Hepatocyte (in vitro differentiated cells): ENCODE results near the gene C2CD3. TPM values are rescaled to one million over a fixed set of nuclear protein-coding genes. Genes with fewer than 3 reads are reported as not detected.

Source experiments
- DNase-seq: peaks from one replicate; pipeline ENCODE4 v3.0.0-alpha.2; 2016; ENCODE audit warnings: low spot score
- H2AFZ ChIP-seq: fragments of 200-600 bp; sonication (generic); 2 replicates; pipeline ENCODE4 v1.6.0; 2016; ENCODE audit warnings: antibody characterized with exemption, mild to moderate bottlenecking
- H3K27ac ChIP-seq: fragments of 200-600 bp; sonication (generic); 2 replicates; pipeline ENCODE4 v1.5.1; 2016; ENCODE audit warnings: mild to moderate bottlenecking
- H3K27me3 ChIP-seq: fragments of 200-600 bp; sonication (generic); 2 replicates; pipeline ENCODE4 v1.6.1; 2016
- H3K36me3 ChIP-seq: fragments of 200-600 bp; sonication (generic); replicated peaks from 2 replicates; pipeline ENCODE4 v1.5.1; 2016; ENCODE audit warnings: low read depth; ENCODE audit not compliant: insufficient read depth
- H3K4me1 ChIP-seq: fragments of 200-600 bp; sonication (generic); 2 replicates; pipeline ENCODE4 v1.5.1; 2016; ENCODE audit warnings: mild to moderate bottlenecking, moderate library complexity; ENCODE audit not compliant: insufficient read depth
- H3K4me2 ChIP-seq: fragments of 200-600 bp; sonication (generic); 2 replicates; pipeline ENCODE4 v1.6.0; 2016
- H3K4me3 ChIP-seq: fragments of 200-600 bp; sonication (generic); 2 replicates; pipeline ENCODE4 v1.5.1; 2016; ENCODE audit warnings: mild to moderate bottlenecking
- H3K79me2 ChIP-seq: fragments of 200-600 bp; sonication (generic); 2 replicates; pipeline ENCODE4 v1.6.0; 2017; ENCODE audit warnings: mild to moderate bottlenecking
- H3K9me2 ChIP-seq: fragments of 200-600 bp; sonication (generic); replicated peaks from 2 replicates; pipeline ENCODE4 v1.6.0; 2017; ENCODE audit warnings: mild to moderate bottlenecking; ENCODE audit not compliant: insufficient read depth
- H3K9me3 ChIP-seq: fragments of 200-600 bp; sonication (generic); 2 replicates; pipeline ENCODE4 v1.5.1; 2016; ENCODE audit warnings: low read depth, mild to moderate bottlenecking
- H4K20me1 ChIP-seq: fragments of 200-600 bp; sonication (generic); 2 replicates; pipeline ENCODE4 v1.6.0; 2016; ENCODE audit warnings: mild to moderate bottlenecking; ENCODE audit not compliant: insufficient read depth, poor library complexity, severe bottlenecking
- CTCF ChIP-seq: fragments of 200-600 bp; sonication (generic); IDR thresholded peaks from 2 replicates; pipeline ENCODE4 v1.5.1; 2016; ENCODE audit warnings: antibody characterized with exemption, mild to moderate bottlenecking; ENCODE audit not compliant: poor library complexity
- EZH2 ChIP-seq: fragments of 200-600 bp; sonication (generic); IDR thresholded peaks from 2 replicates; pipeline ENCODE4 v1.6.1; 2016; ENCODE audit warnings: antibody characterized with exemption, mild to moderate bottlenecking, borderline replicate concordance
- EZH2phosphoT487 ChIP-seq: fragments of 200-600 bp; sonication (generic); IDR thresholded peaks from one replicate; pipeline ENCODE4 v1.6.1; 2018; ENCODE audit warnings: antibody characterized with exemption, mild to moderate bottlenecking, low read depth, moderate library complexity; ENCODE audit not compliant: unreplicated experiment, severe bottlenecking
- WGBS: methylation state at CpG from one replicate; pipeline ENCODE4 v1.1.6; 2016; ENCODE audit warnings: low lambda C conversion rate; ENCODE audit errors: missing lambda C conversion rate; 5-methylcytosine and 5-hydroxymethylcytosine counted together
- polyA plus RNA-seq: library from polyadenylated mRNA; unstranded; fragments of >200 nt; fragmentation: Nextera tagmentation; extraction: Ambion mirVana; gene quantifications from 2 replicates; pipeline ENCODE4 v1.2.1, GENCODE V29; 2016
- total RNA-seq: library from RNA; depleted of rRNA; stranded (reverse); fragments of >200 nt; gene quantifications from 2 replicates; pipeline ENCODE4 v1.2.3, GENCODE V29; 2014

Gene C2CD3
- total and polyA plus RNA-seq, 2 experiments from 2014 or later, result 9.8 to 16.3 TPM

DNA sequence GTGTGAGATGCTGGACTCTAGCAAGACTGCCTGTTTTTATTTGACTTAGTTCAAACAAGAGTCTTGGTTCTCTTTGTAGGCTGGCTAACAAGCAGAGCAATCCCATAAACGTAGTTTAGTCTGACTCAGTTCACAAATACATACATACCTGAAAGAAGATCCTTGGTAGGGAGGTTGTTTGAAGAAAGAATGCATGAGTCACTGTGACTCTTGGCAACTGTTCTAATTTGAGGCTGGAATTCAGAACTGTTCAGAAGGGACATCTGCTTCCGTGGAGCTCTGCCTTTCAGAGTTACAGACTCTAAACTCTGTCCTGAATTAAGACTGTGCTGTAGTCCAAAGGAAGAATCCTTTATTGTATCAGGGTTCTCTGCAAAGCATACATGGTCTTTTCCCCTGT lies 32.2 kb downstream of the C2CD3 start:
- WGBS, result 6% methylated on average over 2 of the region's 2 CpGs
- Histone ChIP-seq H3K27ac (peak overlapping the region; percentile 86), H3K27me3 (no peaks in the 10 kb centered on the region), H4K20me1 (no peaks in the 10 kb centered on the region), H3K4me1 (peaks cover 24% of the 10 kb centered on the region), H3K36me3 (no peaks in the 10 kb centered on the region), H3K79me2 (peaks cover 5% of the 10 kb centered on the region), H2AFZ (no peak overlapping the region), H3K4me2 (peak overlapping the region; percentile 36), H3K9me2 (no peaks in the 10 kb centered on the region), H3K4me3 (no peak overlapping the region), H3K9me3 (no peaks in the 10 kb centered on the region)
- peak; percentile 76 for DNase-seq
- TF ChIP-seq CTCF, result no peak
- no peak for TF ChIP-seq EZH2phosphoT487

DNA sequence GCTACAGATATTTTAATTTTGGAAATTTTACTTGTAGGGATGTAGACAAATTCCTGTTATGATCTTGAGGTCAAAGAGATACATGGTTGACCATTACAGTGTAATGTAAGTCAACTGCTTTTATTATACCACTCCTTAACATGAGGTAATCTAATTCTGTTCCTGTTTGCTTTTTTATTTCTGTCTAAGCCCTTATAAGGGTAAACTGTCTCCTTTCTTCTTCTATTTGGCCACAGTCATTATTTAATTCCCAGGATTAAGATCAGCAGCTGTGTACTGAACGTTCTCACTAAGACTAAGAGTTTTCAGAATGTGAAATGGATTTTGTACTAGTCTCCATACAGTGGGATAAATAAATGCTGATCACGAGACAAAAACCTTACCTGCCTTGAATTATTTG lies 32.8 kb downstream of the C2CD3 start:
- Histone ChIP-seq H3K9me3 (no peaks in the 10 kb centered on the region), H3K27me3 (no peaks in the 10 kb centered on the region), H3K27ac (peak overlapping the region; percentile 86), H3K4me1 (peaks cover 24% of the 10 kb centered on the region), H3K4me2 (peak overlapping the region; percentile 31), H3K9me2 (no peaks in the 10 kb centered on the region), H2AFZ (no peak overlapping the region), H3K79me2 (peaks cover 5% of the 10 kb centered on the region), H4K20me1 (no peaks in the 10 kb centered on the region), H3K36me3 (no peaks in the 10 kb centered on the region), H3K4me3 (no peak overlapping the region)
- no peak for TF ChIP-seq EZH2
- TF ChIP-seq CTCF, result no peak
- no peak for TF ChIP-seq EZH2phosphoT487
- DNase-seq, result no peak
- 50% methylated on average over 2 of the region's 2 CpGs for WGBS

GRCh38 chr11:74135127-74135840 lies 35.5 kb downstream of the C2CD3 start:
- Histone ChIP-seq H4K20me1 (no peaks in the 10 kb centered on the region), H3K4me2 (no peak overlapping the region), H3K4me3 (no peak overlapping the region), H3K4me1 (peaks cover 18% of the 10 kb centered on the region), H3K27me3 (no peaks in the 10 kb centered on the region), H3K36me3 (no peaks in the 10 kb centered on the region), H3K27ac (no peak overlapping the region), H3K79me2 (no peaks in the 10 kb centered on the region), H3K9me2 (no peaks in the 10 kb centered on the region), H3K9me3 (no peaks in the 10 kb centered on the region), H2AFZ (no peak overlapping the region)
- TF ChIP-seq CTCF, result no peak
- no peak for TF ChIP-seq EZH2phosphoT487
- no peak for TF ChIP-seq EZH2
- WGBS, result 84% methylated on average over 3 of the region's 3 CpGs
- DNase-seq, result no peak
